Panc1 (cell line): ENCODE data around the gene TSPOAP1.

Source experiments
- POLR2AphosphoS5 ChIP-seq: IDR thresholded peaks from 2 replicates; pipeline ENCODE4 v1.6.1; 2012; ENCODE audit warnings: mild to moderate bottlenecking, low read depth, low read length, moderate library complexity
- SIN3A ChIP-seq: IDR thresholded peaks from 2 replicates; pipeline ENCODE4 v1.6.1; 2012; ENCODE audit warnings: low read depth, mild to moderate bottlenecking, low read length, moderate library complexity, borderline replicate concordance; ENCODE audit not compliant: insufficient read depth
- TCF7L2 ChIP-seq: IDR thresholded peaks from 2 replicates; pipeline ENCODE4 v1.6.1; 2011; ENCODE audit warnings: mild to moderate bottlenecking, low read depth, low read length, inconsistent platforms
- TF ChIP-seq, protein P1 (sequence below): fragments of 450-650 bp; IDR thresholded peaks from 2 replicates; pipeline ENCODE4 v1.5.1; 2017; ENCODE audit warnings: mild to moderate bottlenecking

DNA sequence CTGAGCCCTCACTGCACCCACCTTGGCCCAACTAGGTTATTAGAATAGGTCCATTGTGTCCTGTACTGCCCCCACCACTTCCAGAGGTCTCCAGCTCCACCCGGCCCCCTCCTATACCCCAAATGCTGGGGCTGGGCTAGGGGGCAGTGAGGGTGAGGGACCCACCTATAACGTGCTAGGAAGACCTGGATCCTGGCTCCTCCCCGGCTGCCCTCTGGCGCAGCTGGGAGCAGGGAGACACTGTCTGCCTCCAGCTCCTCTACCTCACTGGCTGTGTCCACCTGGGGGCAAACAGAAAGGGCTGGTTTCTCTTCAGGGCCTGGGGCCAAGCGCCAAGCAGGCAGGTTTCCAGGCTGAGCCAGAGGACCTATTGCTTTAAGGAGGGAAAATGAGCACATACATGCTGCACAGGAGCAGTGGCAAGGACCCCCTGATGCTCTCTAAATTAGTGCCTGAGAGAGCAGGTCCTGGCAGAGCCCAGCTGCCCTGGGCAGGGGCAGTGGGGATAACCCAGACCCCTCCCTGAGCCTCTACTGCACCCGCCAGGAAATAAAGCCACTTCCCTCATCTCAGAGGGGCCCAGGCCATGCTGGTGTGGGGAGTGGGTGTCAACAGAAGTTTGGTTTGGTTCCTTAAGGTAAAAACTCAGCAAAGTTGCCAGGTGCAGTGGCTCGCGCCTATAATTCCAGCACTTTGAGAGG lies 12.2 kb downstream of the TSPOAP1 start:
- TF ChIP-seq, protein P1, sequence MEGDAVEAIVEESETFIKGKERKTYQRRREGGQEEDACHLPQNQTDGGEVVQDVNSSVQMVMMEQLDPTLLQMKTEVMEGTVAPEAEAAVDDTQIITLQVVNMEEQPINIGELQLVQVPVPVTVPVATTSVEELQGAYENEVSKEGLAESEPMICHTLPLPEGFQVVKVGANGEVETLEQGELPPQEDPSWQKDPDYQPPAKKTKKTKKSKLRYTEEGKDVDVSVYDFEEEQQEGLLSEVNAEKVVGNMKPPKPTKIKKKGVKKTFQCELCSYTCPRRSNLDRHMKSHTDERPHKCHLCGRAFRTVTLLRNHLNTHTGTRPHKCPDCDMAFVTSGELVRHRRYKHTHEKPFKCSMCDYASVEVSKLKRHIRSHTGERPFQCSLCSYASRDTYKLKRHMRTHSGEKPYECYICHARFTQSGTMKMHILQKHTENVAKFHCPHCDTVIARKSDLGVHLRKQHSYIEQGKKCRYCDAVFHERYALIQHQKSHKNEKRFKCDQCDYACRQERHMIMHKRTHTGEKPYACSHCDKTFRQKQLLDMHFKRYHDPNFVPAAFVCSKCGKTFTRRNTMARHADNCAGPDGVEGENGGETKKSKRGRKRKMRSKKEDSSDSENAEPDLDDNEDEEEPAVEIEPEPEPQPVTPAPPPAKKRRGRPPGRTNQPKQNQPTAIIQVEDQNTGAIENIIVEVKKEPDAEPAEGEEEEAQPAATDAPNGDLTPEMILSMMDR: no peak
- TF ChIP-seq SIN3A (no peak), POLR2AphosphoS5 (no peak), TCF7L2 (no peak)
